Fibroblast of peridontal ligament (primary cell): ENCODE data around the gene VWA3B.

Source experiments
- DNase-seq: peaks from one replicate; pipeline ENCODE4 v3.0.0-alpha.2; 2010; ENCODE audit errors: extremely low read depth

The VWA3B gene

GRCh38 chr2:98333922-98334321, 247.0 kb downstream of the VWA3B start:
- no peak for DNase-seq

- peak; percentile 92 for DNase-seq
These were observed 247.6 kb downstream of the VWA3B start for GRCh38 chr2:98334439-98335078.

GRCh38 chr2:98335271-98335670, 248.3 kb downstream of the VWA3B start:
- no peak for DNase-seq

- DNase-seq: no peak
These were observed 254.3 kb downstream of the VWA3B start for GRCh38 chr2:98341241-98341640.

GRCh38 chr2:98343285-98343684, 256.3 kb downstream of the VWA3B start:
- DNase-seq: no peak

GRCh38 chr2:98346311-98347236, 259.6 kb downstream of the VWA3B start, which contains the start of gene CNGA3:
Gene CNGA3, plus strand, starts transcription at chr2:98346456. Its CDS starts 23,520 bp downstream, at chr2:98369976.
- no peak for DNase-seq

- no peak for DNase-seq
These were observed 260.5 kb downstream of the VWA3B start for GRCh38 chr2:98347298-98348065.

- DNase-seq: no peak
These were observed 261.1 kb downstream of the VWA3B start for GRCh38 chr2:98348066-98348561.

GRCh38 chr2:98350411-98350810, 263.4 kb downstream of the VWA3B start:
- DNase-seq: no peak

- no peak for DNase-seq
These were observed 268.9 kb downstream of the VWA3B start for GRCh38 chr2:98355881-98356280.

- DNase-seq: no peak
These were observed 269.8 kb downstream of the VWA3B start for GRCh38 chr2:98356729-98357128.

- DNase-seq: no peak
These were observed 270.9 kb downstream of the VWA3B start for GRCh38 chr2:98357849-98358248.

- no peak for DNase-seq
These were observed 273.0 kb downstream of the VWA3B start for GRCh38 chr2:98359986-98360385.
